ENCODE measurements around the gene PSMA7. TPM values are rescaled to one million over a fixed set of nuclear protein-coding genes. Genes with fewer than 3 reads are reported as not detected.
A peak's percentile ranks its signal among the peaks of the same experiment; 100 is the strongest.

PSMA7 gene
- total RNA-seq, 1 donor, result 215 TPM

GRCh38 chr20:62171245-62171644 lies 28.1 kb upstream of the PSMA7 start:
- no peak for TF ChIP-seq CTCF (IDR thresholded peaks at IDR 0.05; ENCODE audit: extremely low read depth, low read depth, low read length)
- no peaks in the 10 kb centered on the region for H3K4me1 ChIP-seq (ENCODE audit: insufficient read depth, low read length)
- no peak overlapping the region for H3K4me2 ChIP-seq (ENCODE audit: insufficient read depth, low read length)
- H3K4me3 ChIP-seq (ENCODE audit: insufficient read depth, low read length), result no peak overlapping the region
- no peaks in the 10 kb centered on the region for H3K27me3 ChIP-seq (ENCODE audit: insufficient read depth, low read length)
- no peaks in the 10 kb centered on the region for H4K20me1 ChIP-seq (ENCODE audit: insufficient read depth, low read length)
- H3K79me2 ChIP-seq (ENCODE audit: insufficient read depth, low read length), result no peaks in the 10 kb centered on the region
- H3K27ac ChIP-seq (ENCODE audit: low read depth, low read length), result no peak overlapping the region
- H2AFZ ChIP-seq (ENCODE audit: low read length), result no peak overlapping the region
- H3K9me3 ChIP-seq (ENCODE audit: low read depth, low read length), result no peaks in the 10 kb centered on the region
- peaks cover 33% of the 10 kb centered on the region for H3K36me3 ChIP-seq (ENCODE audit: insufficient read depth, low read length)
- peak; percentile 3 for DNase-seq (ENCODE audit: insufficient read length, low spot score, missing footprints)

GRCh38 chr20:62170536-62170935 lies 27.3 kb upstream of the PSMA7 start:
- H3K27ac ChIP-seq (ENCODE audit: low read depth, low read length), result no peak overlapping the region
- no peak overlapping the region for H3K4me3 ChIP-seq (ENCODE audit: insufficient read depth, low read length)
- no peaks in the 10 kb centered on the region for H4K20me1 ChIP-seq (ENCODE audit: insufficient read depth, low read length)
- peaks cover 36% of the 10 kb centered on the region for H3K36me3 ChIP-seq (ENCODE audit: insufficient read depth, low read length)
- no peak overlapping the region for H3K4me2 ChIP-seq (ENCODE audit: insufficient read depth, low read length)
- H2AFZ ChIP-seq (ENCODE audit: low read length), result no peak overlapping the region
- H3K4me1 ChIP-seq (ENCODE audit: insufficient read depth, low read length), result no peaks in the 10 kb centered on the region
- peak; percentile 81 for DNase-seq (ENCODE audit: insufficient read length, low spot score, missing footprints)
- no peak for TF ChIP-seq CTCF (IDR thresholded peaks at IDR 0.05; ENCODE audit: extremely low read depth, low read depth, low read length)
- no peaks in the 10 kb centered on the region for H3K27me3 ChIP-seq (ENCODE audit: insufficient read depth, low read length)
- no peaks in the 10 kb centered on the region for H3K79me2 ChIP-seq (ENCODE audit: insufficient read depth, low read length)
- H3K9me3 ChIP-seq (ENCODE audit: low read depth, low read length), result no peaks in the 10 kb centered on the region

- H3K79me2 ChIP-seq (ENCODE audit: insufficient read depth, low read length), result no peaks in the 10 kb centered on the region
- H2AFZ ChIP-seq (ENCODE audit: low read length), result no peak overlapping the region
- peaks cover 35% of the 10 kb centered on the region for H3K36me3 ChIP-seq (ENCODE audit: insufficient read depth, low read length)
- H3K4me1 ChIP-seq (ENCODE audit: insufficient read depth, low read length), result no peaks in the 10 kb centered on the region
- no peak overlapping the region for H3K4me3 ChIP-seq (ENCODE audit: insufficient read depth, low read length)
- H4K20me1 ChIP-seq (ENCODE audit: insufficient read depth, low read length), result no peaks in the 10 kb centered on the region
- no peaks in the 10 kb centered on the region for H3K27me3 ChIP-seq (ENCODE audit: insufficient read depth, low read length)
- H3K9me3 ChIP-seq (ENCODE audit: low read depth, low read length), result no peaks in the 10 kb centered on the region
- TF ChIP-seq CTCF (IDR thresholded peaks at IDR 0.05; ENCODE audit: extremely low read depth, low read depth, low read length), result no peak
- DNase-seq (ENCODE audit: insufficient read length, low spot score, missing footprints), result peak; percentile 84
- H3K4me2 ChIP-seq (ENCODE audit: insufficient read depth, low read length), result no peak overlapping the region
- no peak overlapping the region for H3K27ac ChIP-seq (ENCODE audit: low read depth, low read length)
Measured at GRCh38 chr20:62168890-62169435, 25.8 kb upstream of the PSMA7 start.

GRCh38 chr20:62168061-62168460 lies 24.9 kb upstream of the PSMA7 start:
- Histone ChIP-seq H3K9me3 (ENCODE audit: low read depth, low read length) (no peaks in the 10 kb centered on the region), H3K4me1 (ENCODE audit: insufficient read depth, low read length) (no peaks in the 10 kb centered on the region), H3K4me2 (ENCODE audit: insufficient read depth, low read length) (no peak overlapping the region), H3K79me2 (ENCODE audit: insufficient read depth, low read length) (no peaks in the 10 kb centered on the region), H4K20me1 (ENCODE audit: insufficient read depth, low read length) (no peaks in the 10 kb centered on the region), H3K36me3 (ENCODE audit: insufficient read depth, low read length) (peaks cover 33% of the 10 kb centered on the region), H3K4me3 (ENCODE audit: insufficient read depth, low read length) (no peak overlapping the region), H3K27me3 (ENCODE audit: insufficient read depth, low read length) (no peaks in the 10 kb centered on the region), H3K27ac (ENCODE audit: low read depth, low read length) (no peak overlapping the region), H2AFZ (ENCODE audit: low read length) (no peak overlapping the region)
- DNase-seq (ENCODE audit: insufficient read length, low spot score, missing footprints), result no peak
- TF ChIP-seq CTCF (IDR thresholded peaks at IDR 0.05; ENCODE audit: extremely low read depth, low read depth, low read length), result no peak

All from osteoblast (primary cell).